B cell (primary cell): Measurements from ENCODE around the gene MAPKAP1. TPM values are rescaled to one million over a fixed set of nuclear protein-coding genes. Genes with fewer than 3 reads are reported as not detected.

Experiments
- ATAC-seq: fragments of 200-7000 bp; cut with Tn5 transposase; one replicate; pipeline ENCODE4 v1.10.0; 2021; ENCODE audit warnings: low read depth, mild to moderate bottlenecking, moderate number of reproducible peaks, moderate library complexity
- CTCF ChIA-PET: fragments of 350-600 bp; sonication (Branson Sonifier 250); formaldehyde crosslinking; loops from one replicate; lab custom pipeline; 2021; ENCODE audit warnings: antibody characterized with exemption, inconsistent platforms; lab: Charles Lee
- POLR2A ChIA-PET: fragments of 350-600 bp; sonication (Branson Sonifier 250); formaldehyde crosslinking; loops from one replicate; lab custom pipeline; 2021; ENCODE audit warnings: antibody characterized with exemption; lab: Charles Lee
- DNase-seq: peaks from one replicate; pipeline ENCODE4 v3.0.0; 2013
- H2AFZ ChIP-seq: 2 replicates; pipeline ENCODE4 v1.6.1; 2012; ENCODE audit warnings: mild to moderate bottlenecking, low read depth, low read length; ENCODE audit not compliant: insufficient read depth, poor library complexity, severe bottlenecking
- H3K27ac ChIP-seq, 2 donors: 1 replicate in 1 of 2; 2 replicates in 1 of 2; pipeline ENCODE4 v1.5.1; 2012 to 2013; ENCODE audit warnings: low read length in 2 of 2, mild to moderate bottlenecking in 2 of 2, moderate library complexity in 1 of 2
- H3K27me3 ChIP-seq, 4 experiments: fragments of 200-600 bp in 1 of 4; sonication (generic) in 1 of 4; replicated peaks in 1 of 4; 1 replicate in 2 of 4; 2 replicates in 2 of 4; pipeline versions ENCODE4 v1.6.1 to v1.7.0; 2013 to 2016; ENCODE audit warnings: low read length in 3 of 4, mild to moderate bottlenecking in 2 of 4, mixed read lengths in 1 of 4, moderate library complexity in 1 of 4; ENCODE audit not compliant: insufficient read depth in 4 of 4, control insufficient read depth in 3 of 4; ENCODE audit errors: control extremely low read depth in 1 of 4
- H3K36me3 ChIP-seq, 2 experiments: replicated peaks in 1 of 2; 1 replicate in 1 of 2; 2 replicates in 1 of 2; pipeline versions ENCODE4 v1.6.1 to v1.7.1; 2013; ENCODE audit warnings: low read length in 1 of 2; ENCODE audit not compliant: insufficient read depth in 2 of 2, control insufficient read depth in 1 of 2; ENCODE audit errors: control extremely low read depth in 1 of 2, extremely low read depth in 1 of 2
- H3K4me1 ChIP-seq, 2 donors: fragments of 200-600 bp in 1 of 2; sonication (generic) in 1 of 2; 1 replicate in 1 of 2; 2 replicates in 1 of 2; pipeline versions ENCODE4 v1.5.1 to v1.6.1; 2013 to 2017; ENCODE audit warnings: low read length in 2 of 2; ENCODE audit not compliant: control insufficient read depth in 2 of 2, insufficient read depth in 2 of 2
- H3K4me2 ChIP-seq: replicated peaks from 2 replicates; pipeline ENCODE3; 2012; ENCODE audit warnings: mild to moderate bottlenecking, low read depth, low read length; ENCODE audit not compliant: poor library complexity, severe bottlenecking
- H3K4me3 ChIP-seq, 5 experiments: fragments of 200-600 bp in 1 of 5; sonication (generic) in 1 of 5; 1 replicate in 3 of 5; 2 replicates in 2 of 5; pipeline versions ENCODE4 v1.5.1 to v1.7.0; 2011 to 2016; ENCODE audit warnings: low read length in 4 of 5, mild to moderate bottlenecking in 4 of 5, low read depth in 2 of 5, control low read depth in 1 of 5, moderate library complexity in 1 of 5; ENCODE audit not compliant: insufficient read depth in 1 of 5; ENCODE audit errors: control extremely low read depth in 1 of 5, extremely low read depth in 1 of 5
- H3K79me2 ChIP-seq: fragments of 200-600 bp; sonication (generic); one replicate; pipeline ENCODE4 v1.6.0; 2016; ENCODE audit warnings: low read length; ENCODE audit not compliant: control insufficient read depth, insufficient read depth
- H3K9ac ChIP-seq: fragments of 200-600 bp; sonication (generic); 2 replicates; pipeline ENCODE4 v1.6.1; 2017; ENCODE audit warnings: mild to moderate bottlenecking, low read length, moderate library complexity
- H3K9me3 ChIP-seq, 3 donors: one replicate each; pipeline versions ENCODE4 v1.6.1 to v1.7.1; 2013; ENCODE audit warnings: low read length in 2 of 3; ENCODE audit not compliant: control insufficient read depth in 2 of 3, insufficient read depth in 1 of 3; ENCODE audit errors: control extremely low read depth in 1 of 3
- H4K20me1 ChIP-seq: 2 replicates; pipeline ENCODE4 v1.6.0; 2012; ENCODE audit warnings: mild to moderate bottlenecking, low read length; ENCODE audit not compliant: insufficient read depth, control insufficient read depth, poor library complexity, severe bottlenecking
- H3K27ac Mint-ChIP-seq: one replicate; pipeline ENCODE4 v1.8.0; 2021; ENCODE audit warnings: mixed read lengths
- H3K27me3 Mint-ChIP-seq: one replicate; pipeline ENCODE4 v1.8.0; 2021; ENCODE audit warnings: mixed read lengths
- H3K4me1 Mint-ChIP-seq: one replicate; pipeline ENCODE4 v1.8.0; 2021; ENCODE audit warnings: mixed read lengths
- H3K4me3 Mint-ChIP-seq: one replicate; pipeline ENCODE4 v1.8.0; 2021; ENCODE audit warnings: mixed read lengths
- H3K9me3 Mint-ChIP-seq: one replicate; pipeline ENCODE4 v1.8.0; 2022; ENCODE audit warnings: mixed read lengths; ENCODE audit not compliant: insufficient read depth
- CTCF ChIP-seq: fragments of 200-600 bp; IDR thresholded peaks from one replicate; pipeline ENCODE4 v1.8.0; 2022; ENCODE audit warnings: antibody characterized with exemption, mild to moderate bottlenecking
- EZH2 ChIP-seq: IDR thresholded peaks from 2 replicates; pipeline ENCODE4 v1.6.1; 2012; ENCODE audit warnings: borderline replicate concordance, low read depth, mild to moderate bottlenecking, moderate library complexity, low read length; ENCODE audit not compliant: insufficient read depth, poor library complexity, severe bottlenecking
- WGBS: methylation state at CpG from one replicate; pipeline ENCODE4 v1.1.5; 2013; ENCODE audit warnings: missing lambda C conversion rate; ENCODE audit not compliant: insufficient coverage; 5-methylcytosine and 5-hydroxymethylcytosine counted together
- intact Hi-C: fragments of 100-400 bp; cut with micrococcal nuclease; formaldehyde crosslinking; loops from one replicate; pipeline ENCODE4 v1.10.0; 2022
- polyA plus RNA-seq: library from polyadenylated mRNA; depleted of rRNA; stranded (reverse); fragments of >200 nt; gene quantifications from 2 replicates; pipeline ENCODE4 v1.2.3, GENCODE V29; 2012
- total RNA-seq, 2 donors: library from RNA; stranded (reverse); fragments of 120-200 nt in 1 of 2; gene quantifications; 1 replicate in 1 of 2; 2 replicates in 1 of 2; pipeline versions ENCODE4 v1.2.3 to v1.2.4, GENCODE V29; 2013 to 2022

MAPKAP1 gene
- total and polyA plus RNA-seq, 2 donors (not counting 1 experiment from before 2014, with no cell fraction given) = 51.6 to 62.4 TPM

GRCh38 chr9:125460346-125460745 is 246.7 kb downstream of the MAPKAP1 start:
- Mint-ChIP-seq H3K9me3 (peaks cover 2% of the 10 kb centered on the region), H3K27me3 (no peaks in the 10 kb centered on the region), H3K4me1 (peaks cover 3% of the 10 kb centered on the region), H3K27ac (no peak overlapping the region), H3K4me3 (no peak overlapping the region)
- H3K27ac ChIP-seq = no peak overlapping the region
- no peaks in the 10 kb centered on the region for H4K20me1 ChIP-seq
- H3K9ac ChIP-seq = no peak overlapping the region
- H3K36me3 ChIP-seq = peaks cover 15 to 31% of the 10 kb centered on the region in 2 experiments
- DNase-seq (no peak), ATAC-seq (no peak)
- ChIA-PET CTCF (interaction anchor here (0.7 kb wide), 1 partner anchor 592 kb away, joined by 3 read pairs; no protein-coding TSS in a partner anchor), POLR2A (no interaction called here)
- H3K27me3 ChIP-seq = no peaks in the 10 kb centered on the region
- 100% methylated on average over 1 of the region's 7 CpGs for WGBS
- no peak overlapping the region for H3K4me3 ChIP-seq
- no peak for TF ChIP-seq CTCF
- no peak for TF ChIP-seq EZH2
- no peaks in the 10 kb centered on the region for H3K4me1 ChIP-seq
- H3K9me3 ChIP-seq = peaks cover 8 to 22% (median 16%) of the 10 kb centered on the region in 3 donors
- intact Hi-C loops = no loop called here
- no peak overlapping the region for H3K4me2 ChIP-seq
- H3K79me2 ChIP-seq = no peaks in the 10 kb centered on the region
- H2AFZ ChIP-seq = no peak overlapping the region

GRCh38 chr9:125457357-125457756 is 249.7 kb downstream of the MAPKAP1 start:
- Mint-ChIP-seq H3K4me3 (no peak overlapping the region), H3K27me3 (no peaks in the 10 kb centered on the region), H3K9me3 (peaks cover 2% of the 10 kb centered on the region), H3K4me1 (peaks cover 10% of the 10 kb centered on the region), H3K27ac (no peak overlapping the region)
- intact Hi-C loops = no loop called here
- Histone ChIP-seq H3K27me3 (no peaks in the 10 kb centered on the region), H3K4me1 (no peaks in the 10 kb centered on the region), H3K79me2 (no peaks in the 10 kb centered on the region), H2AFZ (no peak overlapping the region), H3K4me2 (no peak overlapping the region), H3K4me3 (no peak overlapping the region), H4K20me1 (no peaks in the 10 kb centered on the region), H3K9ac (no peak overlapping the region), H3K36me3 (peaks cover 15 to 25% of the 10 kb centered on the region in 2 experiments), H3K27ac (no peak overlapping the region), H3K9me3 (peaks cover 8 to 22% (median 16%) of the 10 kb centered on the region in 3 donors)
- no CpG with 5 or more reads among the region's 1 CpG for WGBS
- POLR2A ChIA-PET = no interaction called here
- DNase-seq = no peak
- TF ChIP-seq CTCF (no peak), EZH2 (no peak)
- ATAC-seq = no peak
- CTCF ChIA-PET = no interaction called here
